HCT116 (cell line): ENCODE results near the gene ZDHHC1. TPM values are rescaled to one million over a fixed set of nuclear protein-coding genes. Genes with fewer than 3 reads are reported as not detected.

Experiments
- ATAC-seq: fragments of 200-7000 bp; cut with Tn5 transposase; 2 replicates; pipeline ENCODE4 v1.9.1; 2020; ENCODE audit warnings: mild to moderate bottlenecking, moderate library complexity
- BruUV-seq: library from RNA; stranded (reverse); fragments of 400-500 nt; replicated peaks from 2 replicates; lab custom pipeline; 2021; lab: Mats Ljungman, UMichigan
- CTCF ChIA-PET: fragments of 300-600 bp; sonication (Branson Sonifier 250); formaldehyde crosslinking; loops from one replicate; lab custom pipeline; 2021; ENCODE audit warnings: antibody characterized with exemption; lab: Charles Lee
- POLR2A ChIA-PET: fragments of 300-600, 350-600 bp; sonication (Branson Sonifier 250); formaldehyde crosslinking; loops from one replicate; lab custom pipeline; 2021; ENCODE audit warnings: antibody characterized with exemption; lab: Charles Lee
- RAD21 ChIA-PET, 2 experiments: fragments of 300-600 bp; sonication (Branson Sonifier 250); formaldehyde crosslinking; loops; one replicate each; lab custom pipeline; 2023; ENCODE audit warnings: low total read pairs in 2 of 2; ENCODE audit not compliant: uncharacterized antibody in 2 of 2, unreplicated experiment in 2 of 2, low non-redundant PET in 1 of 2; lab: Charles Lee
- DNase-seq: peaks from one replicate; pipeline ENCODE4 v3.0.0-alpha.2; 2010; ENCODE audit warnings: low read depth, low spot score
- H2AFZ ChIP-seq: fragments of 200-600 bp; shearing (Covaris generic), sonication (generic); 2 replicates; pipeline ENCODE4 v1.6.1; 2017; ENCODE audit warnings: low read depth, mixed run types, mixed read lengths, antibody characterized with exemption, low read length; ENCODE audit not compliant: poor library complexity, severe bottlenecking
- H3K27ac ChIP-seq: 2 replicates; pipeline ENCODE4 v1.5.1; 2012; ENCODE audit warnings: low read depth, low read length
- H3K27me3 ChIP-seq: fragments of 200-600 bp; sonication (generic); 2 replicates; pipeline ENCODE4 v1.6.1; 2016; ENCODE audit warnings: mixed run types, low read length, mixed read lengths; ENCODE audit not compliant: insufficient read depth
- H3K36me3 ChIP-seq, 2 experiments: fragments of 200-500 bp in 1 of 2; fragments of 200-600 bp in 1 of 2; sonication (Bioruptor generic) in 1 of 2; sonication (generic) in 1 of 2; 2 replicates each; pipeline versions ENCODE4 v1.5.1 to v1.6.1; 2014 to 2016; ENCODE audit warnings: low read length in 2 of 2, inconsistent platforms in 1 of 2, mixed read lengths in 1 of 2, mixed run types in 1 of 2; ENCODE audit not compliant: insufficient read depth in 2 of 2, control insufficient read depth in 1 of 2
- H3K4me1 ChIP-seq, 2 experiments: fragments of 200-600 bp in 1 of 2; sonication (generic) in 1 of 2; 2 replicates each; pipeline versions ENCODE4 v1.5.1 to v1.6.1; 2012 to 2017; ENCODE audit warnings: low read length in 2 of 2, inconsistent platforms in 1 of 2, mild to moderate bottlenecking in 1 of 2, mixed read lengths in 1 of 2, mixed run types in 1 of 2, moderate library complexity in 1 of 2; ENCODE audit not compliant: insufficient read depth in 2 of 2, control insufficient read depth in 1 of 2
- H3K4me2 ChIP-seq: fragments of 200-600 bp; sonication (generic); 2 replicates; pipeline ENCODE4 v1.6.1; 2017; ENCODE audit warnings: mixed run types, low read length, mixed read lengths
- H3K4me3 ChIP-seq, 2 experiments: fragments of 200-600 bp in 1 of 2; sonication (generic) in 1 of 2; replicated peaks in 1 of 2; 2 replicates each; pipeline ENCODE4 v1.5.1; 2011 to 2016; ENCODE audit warnings: low read length in 2 of 2, control low read depth in 1 of 2, low read depth in 1 of 2, mild to moderate bottlenecking in 1 of 2, mixed read lengths in 1 of 2, mixed run types in 1 of 2
- H3K79me2 ChIP-seq: fragments of 200-600 bp; sonication (generic); 2 replicates; pipeline ENCODE4 v1.6.1; 2017; ENCODE audit warnings: mild to moderate bottlenecking, mixed run types, low read length, moderate library complexity, mixed read lengths; ENCODE audit not compliant: insufficient read depth
- H3K9ac ChIP-seq: fragments of 200-600 bp; sonication (generic); 2 replicates; pipeline ENCODE4 v1.6.1; 2016; ENCODE audit warnings: low read length, mixed read lengths
- H3K9me2 ChIP-seq: fragments of 200-600 bp; sonication (generic), shearing (Covaris generic); 2 replicates; pipeline ENCODE4 v1.6.1; 2017; ENCODE audit warnings: mixed run types, mild to moderate bottlenecking, moderate library complexity; ENCODE audit not compliant: insufficient read depth
- H3K9me3 ChIP-seq, 2 experiments: fragments of 200-500 bp in 1 of 2; fragments of 200-600 bp in 1 of 2; sonication (Bioruptor generic) in 1 of 2; sonication (generic) in 1 of 2; 2 replicates each; pipeline ENCODE4 v1.6.1; 2014 to 2017; ENCODE audit warnings: low read length in 2 of 2, mixed read lengths in 2 of 2, inconsistent platforms in 1 of 2, low read depth in 1 of 2, mild to moderate bottlenecking in 1 of 2, mixed run types in 1 of 2, moderate library complexity in 1 of 2; ENCODE audit not compliant: control insufficient read depth in 1 of 2, insufficient read depth in 1 of 2
- H4K20me1 ChIP-seq: fragments of 200-600 bp; sonication (generic), shearing (Covaris generic); 2 replicates; pipeline ENCODE4 v1.6.1; 2017; ENCODE audit warnings: mixed run types, mild to moderate bottlenecking, moderate library complexity; ENCODE audit not compliant: insufficient read depth
- ATF3 ChIP-seq: IDR thresholded peaks from 2 replicates; pipeline ENCODE4 v1.6.1; 2012
- CEBPB ChIP-seq: IDR thresholded peaks from 2 replicates; pipeline ENCODE4 v1.6.1; 2012; ENCODE audit warnings: low read depth
- CTCF ChIP-seq, 3 experiments: fragments of 200-600 bp in 1 of 3; sonication (generic) in 1 of 3; IDR thresholded peaks in 2 of 3; conservative IDR thresholded peaks in 1 of 3; 2 replicates each; pipeline ENCODE4 v1.5.1; 2012 to 2017; ENCODE audit warnings: low read depth in 2 of 3, low read length in 2 of 3, antibody characterized with exemption in 1 of 3, borderline replicate concordance in 1 of 3, control low read depth in 1 of 3, mild to moderate bottlenecking in 1 of 3, mixed read lengths in 1 of 3, mixed run types in 1 of 3, moderate library complexity in 1 of 3; ENCODE audit not compliant: insufficient read depth in 1 of 3
- EGR1 ChIP-seq: IDR thresholded peaks from 2 replicates; pipeline ENCODE4 v1.6.1; 2012; ENCODE audit warnings: low read depth
- ELF1 ChIP-seq: IDR thresholded peaks from 2 replicates; pipeline ENCODE4 v1.6.1; 2012; ENCODE audit warnings: low read depth, borderline replicate concordance
- EZH2 ChIP-seq: fragments of 200-600 bp; sonication (generic); IDR thresholded peaks from 2 replicates; pipeline ENCODE4 v1.6.1; 2017; ENCODE audit warnings: antibody characterized with exemption, mixed run types
- EZH2phosphoT487 ChIP-seq: fragments of 200-600 bp; IDR thresholded peaks from 2 replicates; pipeline ENCODE4 v1.6.1; 2018; ENCODE audit warnings: antibody characterized with exemption, borderline replicate concordance
- FOSL1 ChIP-seq: IDR thresholded peaks from 2 replicates; pipeline ENCODE4 v1.6.1; 2012; ENCODE audit warnings: low read depth
- JUND ChIP-seq: IDR thresholded peaks from 2 replicates; pipeline ENCODE4 v1.6.1; 2012
- MAX ChIP-seq: IDR thresholded peaks from 2 replicates; pipeline ENCODE4 v1.6.1; 2012
- POLR2A ChIP-seq: IDR thresholded peaks from 2 replicates; pipeline ENCODE4 v1.7.0; 2011; ENCODE audit warnings: borderline replicate concordance; ENCODE audit not compliant: insufficient read depth, insufficient read length; ENCODE audit errors: extremely low read depth
- POLR2AphosphoS5 ChIP-seq: IDR thresholded peaks from 2 replicates; pipeline ENCODE4 v1.6.1; 2011; ENCODE audit warnings: mild to moderate bottlenecking, low read depth, low read length, moderate library complexity
- RAD21 ChIP-seq: IDR thresholded peaks from 2 replicates; pipeline ENCODE4 v1.6.1; 2012; ENCODE audit warnings: low read depth, mild to moderate bottlenecking
- REST ChIP-seq: IDR thresholded peaks from 2 replicates; pipeline ENCODE4 v1.6.1; 2012; ENCODE audit warnings: low read depth
- SP1 ChIP-seq: IDR thresholded peaks from 2 replicates; pipeline ENCODE4 v1.6.1; 2012; ENCODE audit warnings: low read depth
- SRF ChIP-seq: IDR thresholded peaks from 2 replicates; pipeline ENCODE4 v1.6.1; 2012; ENCODE audit warnings: low read depth
- YY1 ChIP-seq: IDR thresholded peaks from 2 replicates; pipeline ENCODE4 v1.6.1; 2011; ENCODE audit warnings: low read length, low read depth, moderate library complexity, mild to moderate bottlenecking; ENCODE audit not compliant: insufficient replicate concordance; ENCODE audit errors: extremely low read depth
- ZNF274 ChIP-seq: fragments of 200-500 bp; sonication (Bioruptor generic); IDR thresholded peaks from 2 replicates; pipeline ENCODE4 v1.6.1; 2014; ENCODE audit warnings: mild to moderate bottlenecking, low read depth, low read length, inconsistent platforms
- intact Hi-C: fragments of 100-400 bp; cut with micrococcal nuclease; formaldehyde crosslinking; loops from 2 replicates; pipeline ENCODE4 v1.10.0; 2022
- total RNA-seq: library from RNA; stranded (reverse); gene quantifications from one replicate; pipeline ENCODE4 v1.2.1, GENCODE V29; 2021; ENCODE audit not compliant: unreplicated experiment
- TF ChIP-seq, protein P1 (sequence below): IDR thresholded peaks from 2 replicates; pipeline ENCODE4 v1.6.1; 2011; ENCODE audit warnings: mild to moderate bottlenecking, low read length, moderate library complexity; ENCODE audit not compliant: insufficient replicate concordance; ENCODE audit errors: extremely low read depth

Gene ZDHHC1
- total RNA-seq, 1 experiment from 2014 or later: 9.1 TPM

DNA sequence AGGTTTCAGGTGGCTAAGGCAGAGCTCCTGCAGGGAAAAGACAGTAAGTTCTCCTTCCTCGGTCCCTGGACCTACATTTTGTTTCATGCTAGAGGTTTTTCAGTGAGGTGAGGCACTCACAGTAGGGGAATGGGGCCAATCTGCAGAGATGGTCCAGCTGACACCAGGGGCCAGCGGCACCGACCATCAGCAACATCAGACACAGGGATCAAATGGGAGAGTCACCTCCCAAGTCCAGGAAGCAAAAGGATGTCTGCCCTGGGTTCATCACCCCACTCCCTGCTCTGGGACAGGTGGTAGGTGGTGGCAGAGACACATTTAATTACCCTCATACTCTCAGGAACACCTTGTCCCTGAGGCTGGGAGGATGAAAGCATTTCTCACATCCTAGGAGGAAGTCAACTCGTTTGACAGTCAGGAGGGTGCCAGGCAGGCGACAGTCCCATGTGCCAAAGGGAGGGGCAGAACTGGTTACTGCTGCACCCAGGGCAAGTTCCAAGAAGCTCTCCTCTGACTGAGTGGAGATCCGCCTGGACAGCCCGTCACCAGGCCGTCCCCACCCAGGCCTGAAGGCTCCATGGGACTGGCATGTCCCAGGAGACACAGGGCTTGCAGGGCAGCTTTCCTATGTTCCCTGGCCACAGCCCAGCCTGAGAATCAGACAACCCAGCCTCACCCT lies 45.5 kb upstream of the ZDHHC1 start:
- no peak for DNase-seq
- intact Hi-C loops: no loop called here

More for the DNA sequence above, 45.5 kb upstream of the ZDHHC1 start:
- no peaks in the 10 kb centered on the region for H3K9me2 ChIP-seq
- POLR2A ChIA-PET: no interaction called here
- H3K79me2 ChIP-seq: peaks cover 10% of the 10 kb centered on the region; the same call in 1 of the 2 replicates
- no peak overlapping the region for H3K4me2 ChIP-seq
- no peak overlapping the region for H3K9ac ChIP-seq
- peaks cover 6 to 19% of the 10 kb centered on the region in 2 experiments; a peak in 3 of 4 replicates for H3K4me1 ChIP-seq
- no peaks in the 10 kb centered on the region for H4K20me1 ChIP-seq
- H3K36me3 ChIP-seq: no peaks in the 10 kb centered on the region
- no peak overlapping the region for H3K4me3 ChIP-seq
- H3K27ac ChIP-seq: no peak overlapping the region
- H3K27me3 ChIP-seq: no peaks in the 10 kb centered on the region
- no peak for ATAC-seq
- no TSS peak for BruUV-seq
- TF ChIP-seq ATF3 (no peak), ELF1 (no peak), CTCF (IDR thresholded peaks at IDR 0.05 in 2 of 3, conservative IDR thresholded peaks at IDR 0.05 in 1 of 3; ENCODE audit: borderline replicate concordance in 1 of 3, insufficient read depth in 1 of 3, low read depth in 2 of 3, low read length in 2 of 3) (no peak), CEBPB (no peak), ZNF274 (no peak), EZH2phosphoT487 (no peak), SRF (no peak), SP1 (no peak), EGR1 (no peak), EZH2 (no peak), JUND (no peak), FOSL1 (no peak), REST (no peak), YY1 (no peak), MAX (no peak), POLR2A (no peak), RAD21 (no peak), POLR2AphosphoS5 (no peak)
- TF ChIP-seq, protein P1, sequence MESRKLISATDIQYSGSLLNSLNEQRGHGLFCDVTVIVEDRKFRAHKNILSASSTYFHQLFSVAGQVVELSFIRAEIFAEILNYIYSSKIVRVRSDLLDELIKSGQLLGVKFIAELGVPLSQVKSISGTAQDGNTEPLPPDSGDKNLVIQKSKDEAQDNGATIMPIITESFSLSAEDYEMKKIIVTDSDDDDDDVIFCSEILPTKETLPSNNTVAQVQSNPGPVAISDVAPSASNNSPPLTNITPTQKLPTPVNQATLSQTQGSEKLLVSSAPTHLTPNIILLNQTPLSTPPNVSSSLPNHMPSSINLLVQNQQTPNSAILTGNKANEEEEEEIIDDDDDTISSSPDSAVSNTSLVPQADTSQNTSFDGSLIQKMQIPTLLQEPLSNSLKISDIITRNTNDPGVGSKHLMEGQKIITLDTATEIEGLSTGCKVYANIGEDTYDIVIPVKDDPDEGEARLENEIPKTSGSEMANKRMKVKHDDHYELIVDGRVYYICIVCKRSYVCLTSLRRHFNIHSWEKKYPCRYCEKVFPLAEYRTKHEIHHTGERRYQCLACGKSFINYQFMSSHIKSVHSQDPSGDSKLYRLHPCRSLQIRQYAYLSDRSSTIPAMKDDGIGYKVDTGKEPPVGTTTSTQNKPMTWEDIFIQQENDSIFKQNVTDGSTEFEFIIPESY: no peak
- TF ChIP-seq, all 23 proteins: peak for 0
- Histone ChIP-seq H3K9me3 (no peaks in the 10 kb centered on the region), H2AFZ (no peak overlapping the region)
- ChIA-PET RAD21 (no interaction called here), CTCF (interaction anchor here (1.1 to 2.5 kb wide), 3 partner anchors 15 to 34 kb away, joined by 3 to 7 read pairs (median 3); no protein-coding TSS in a partner anchor)
